HG03139 (cell line): ENCODE measurements around the gene CD302.
"Not testable (repeated sequence)": the region's sequence is repeated elsewhere in the genome, so short reads cannot be mapped to it uniquely, and the experiment has no call there.

ENCODE experiments used
- ATAC-seq: cut with Tn5 transposase; IDR thresholded peaks from one replicate; pipeline ENCODE4 v1.9.1; 2021; ENCODE audit not compliant: unreplicated experiment

The CD302 gene

GRCh38 chr2:159797543-159798375 lies at the start of gene CD302:
TSS of gene CD302 (minus strand) at chr2:159798208. CDS start at chr2:159798198, 10 bp downstream.
- peak; percentile 58 for ATAC-seq

GRCh38 chr2:159846564-159846963 lies 48.6 kb upstream of the CD302 start:
- no peak for ATAC-seq

- no peak for ATAC-seq
Measured at GRCh38 chr2:159840616-159841015, 42.6 kb upstream of the CD302 start.

- ATAC-seq, result no peak
Measured at GRCh38 chr2:159832858-159833257, 34.9 kb upstream of the CD302 start.

- no peak for ATAC-seq
Measured at GRCh38 chr2:159832026-159832425, 34.0 kb upstream of the CD302 start.

GRCh38 chr2:159829376-159829775 lies 31.4 kb upstream of the CD302 start:
- no peak for ATAC-seq

- ATAC-seq, result no peak
Measured at GRCh38 chr2:159828738-159829137, 30.7 kb upstream of the CD302 start.

GRCh38 chr2:159822478-159822833 lies 24.4 kb upstream of the CD302 start:
- ATAC-seq, result not testable (repeated sequence)

GRCh38 chr2:159821775-159822477 lies 23.9 kb upstream of the CD302 start:
- ATAC-seq, result not testable (repeated sequence)

- no peak for ATAC-seq
Measured at GRCh38 chr2:159818940-159819339, 20.9 kb upstream of the CD302 start.

GRCh38 chr2:159817283-159817682 lies 19.3 kb upstream of the CD302 start:
- ATAC-seq, result no peak

GRCh38 chr2:159811232-159811631 lies 13.2 kb upstream of the CD302 start:
- no peak for ATAC-seq

- ATAC-seq, result no peak
Measured at GRCh38 chr2:159808032-159808425, 10.0 kb upstream of the CD302 start.

- no peak for ATAC-seq
Measured at GRCh38 chr2:159807183-159808031, 9.4 kb upstream of the CD302 start.

GRCh38 chr2:159804941-159805340 lies 6.9 kb upstream of the CD302 start:
- ATAC-seq, result no peak

- ATAC-seq, result no peak
Measured at GRCh38 chr2:159803235-159803962, 5.4 kb upstream of the CD302 start.

- ATAC-seq, result no peak
Measured at GRCh38 chr2:159802673-159803072, 4.7 kb upstream of the CD302 start.

GRCh38 chr2:159799833-159800232 lies 1.8 kb upstream of the CD302 start:
- ATAC-seq, result no peak

GRCh38 chr2:159798376-159798725 lies 343 bp upstream of the CD302 start:
- ATAC-seq, result no peak

GRCh38 chr2:159797225-159797542 lies 824 bp downstream of the CD302 start:
- no peak for ATAC-seq
